ENCODE results near the gene SCRG1.

GRCh38 chr4:173362666-173363065, 36.2 kb downstream of the SCRG1 start:
- TF ChIP-seq POLR2A (IDR thresholded peaks at IDR 0.05; ENCODE audit: low read length) (no peak), GATA1 (IDR thresholded peaks at IDR 0.05; ENCODE audit: low read depth, low read length) (no peak)

All from erythroblast (primary cell).